HepG2 (cell line): ENCODE data around the gene RASSF7. TPM values are rescaled to one million over a fixed set of nuclear protein-coding genes. Genes with fewer than 3 reads are reported as not detected.
A peak's percentile ranks its signal among the peaks of the same experiment; 100 is the strongest.

Experiments
- ERF ChIP-seq: IDR thresholded peaks from 2 replicates; pipeline ENCODE4 v1.6.1; 2018; ENCODE audit warnings: missing biosample characterization, missing genetic modification reagents
- MBNL3 ChIP-seq: fragments of 250-450 bp; sonication (Bioruptor Pico); conservative IDR thresholded peaks from 2 replicates; pipeline ENCODE4 v1.8.0; 2022; ENCODE audit warnings: mild to moderate bottlenecking, inconsistent platforms
- MTF2 ChIP-seq: sonication (generic); formaldehyde crosslinking; IDR thresholded peaks from 2 replicates; pipeline ENCODE4 v1.5.0; 2020; ENCODE audit warnings: missing genetic modification reagents, borderline replicate concordance
- MXI1 ChIP-seq: IDR thresholded peaks from 3 replicates; pipeline ENCODE4 v1.6.1; 2012; ENCODE audit warnings: low read depth, low read length, inconsistent platforms, borderline replicate concordance
- NR2F1 ChIP-seq, 2 experiments: fragments of 450-650 bp in 1 of 2; formaldehyde crosslinking in 1 of 2; IDR thresholded peaks; 2 replicates each; pipeline versions ENCODE4 v1.5.0 to v1.6.1; 2016 to 2020; ENCODE audit warnings: mild to moderate bottlenecking in 1 of 2, missing compliant biosample characterization in 1 of 2, missing genetic modification reagents in 1 of 2, moderate library complexity in 1 of 2
- PAF1 ChIP-seq: IDR thresholded peaks from 2 replicates; pipeline ENCODE4 v1.6.1; 2016; ENCODE audit warnings: missing genetic modification reagents, missing compliant biosample characterization
- PHF20 ChIP-seq: sonication (generic); formaldehyde crosslinking; IDR thresholded peaks from 2 replicates; pipeline ENCODE4 v1.5.0; 2020; ENCODE audit warnings: mild to moderate bottlenecking, missing genetic modification reagents
- PITX1 ChIP-seq: sonication (generic); formaldehyde crosslinking; IDR thresholded peaks from 2 replicates; pipeline ENCODE4 v1.5.1; 2020; ENCODE audit warnings: mild to moderate bottlenecking, missing genetic modification reagents
- RBFOX2 ChIP-seq: fragments of 200-400 bp; formaldehyde crosslinking; IDR thresholded peaks from 2 replicates; pipeline ENCODE4 v1.6.1; 2017; ENCODE audit warnings: low read depth, mild to moderate bottlenecking, low read length
- ZFP37 ChIP-seq: sonication (generic); formaldehyde crosslinking; IDR thresholded peaks from 2 replicates; pipeline ENCODE4 v1.4.0; 2020; ENCODE audit warnings: missing genetic modification reagents, borderline replicate concordance
- ZNF30 ChIP-seq: sonication (generic); formaldehyde crosslinking; IDR thresholded peaks from 2 replicates; pipeline ENCODE4 v1.5.0; 2020; ENCODE audit warnings: mild to moderate bottlenecking, missing genetic modification reagents
- ZNF563 ChIP-seq: sonication (generic); formaldehyde crosslinking; IDR thresholded peaks from 2 replicates; pipeline ENCODE4 v1.8.0; 2022; ENCODE audit warnings: mild to moderate bottlenecking, moderate library complexity, missing genetic modification reagents
- polyA plus RNA-seq, 8 experiments: library from polyadenylated mRNA; depleted of rRNA in 3 of 8; stranded (reverse) in 7 of 8; unstranded in 1 of 8; fragments of >200 nt; fragmentation: Illumina TruSeq in 4 of 8; extraction: Trizol in 4 of 8; gene quantifications; 2 replicates each; pipeline versions ENCODE4 v1.2.1 to v1.2.3, GENCODE V29; 2011 to 2016; ENCODE audit warnings: low read depth in 4 of 8, missing spikeins in 1 of 8, mixed read lengths in 1 of 8; ENCODE audit not compliant: insufficient read depth in 1 of 8
- total RNA-seq, 5 experiments: library from RNA; depleted of rRNA; stranded (reverse); fragments of >200 nt; fragmentation: Illumina TruSeq; extraction: Trizol; gene quantifications; 2 replicates each; pipeline ENCODE4 v1.2.3, GENCODE V29; 2016; ENCODE audit warnings: low read depth in 1 of 5
- TF ChIP-seq, protein P1 (sequence below): sonication (generic); formaldehyde crosslinking; conservative IDR thresholded peaks from 2 replicates; pipeline ENCODE4 v1.4.0; 2020; ENCODE audit warnings: mild to moderate bottlenecking, missing genetic modification reagents, moderate library complexity
- TF ChIP-seq, protein P2 (sequence below): sonication (generic); formaldehyde crosslinking; IDR thresholded peaks from 2 replicates; pipeline ENCODE4 v1.4.0; 2020; ENCODE audit warnings: missing genetic modification reagents
- TF ChIP-seq, protein P3 (sequence below), 2 experiments: IDR thresholded peaks; 2 replicates each; pipeline ENCODE4 v1.6.1; 2011 to 2012; ENCODE audit warnings: low read length in 2 of 2, borderline replicate concordance in 1 of 2, low read depth in 1 of 2, mild to moderate bottlenecking in 1 of 2, moderate library complexity in 1 of 2
- TF ChIP-seq, protein P4 (sequence below): IDR thresholded peaks from 2 replicates; pipeline ENCODE4 v1.6.1; 2016; ENCODE audit warnings: low read depth
- TF ChIP-seq, protein P5 (sequence below): sonication (generic); formaldehyde crosslinking; IDR thresholded peaks from 2 replicates; pipeline ENCODE4 v1.4.0; 2020; ENCODE audit warnings: low read depth, mild to moderate bottlenecking, missing genetic modification reagents

Gene RASSF7
- total and polyA plus RNA-seq, 2 of the 13 experiments (the other 11 are each of a cell fraction or from before 2014, with no cell fraction given) = 20.2 to 28.6 TPM

DNA sequence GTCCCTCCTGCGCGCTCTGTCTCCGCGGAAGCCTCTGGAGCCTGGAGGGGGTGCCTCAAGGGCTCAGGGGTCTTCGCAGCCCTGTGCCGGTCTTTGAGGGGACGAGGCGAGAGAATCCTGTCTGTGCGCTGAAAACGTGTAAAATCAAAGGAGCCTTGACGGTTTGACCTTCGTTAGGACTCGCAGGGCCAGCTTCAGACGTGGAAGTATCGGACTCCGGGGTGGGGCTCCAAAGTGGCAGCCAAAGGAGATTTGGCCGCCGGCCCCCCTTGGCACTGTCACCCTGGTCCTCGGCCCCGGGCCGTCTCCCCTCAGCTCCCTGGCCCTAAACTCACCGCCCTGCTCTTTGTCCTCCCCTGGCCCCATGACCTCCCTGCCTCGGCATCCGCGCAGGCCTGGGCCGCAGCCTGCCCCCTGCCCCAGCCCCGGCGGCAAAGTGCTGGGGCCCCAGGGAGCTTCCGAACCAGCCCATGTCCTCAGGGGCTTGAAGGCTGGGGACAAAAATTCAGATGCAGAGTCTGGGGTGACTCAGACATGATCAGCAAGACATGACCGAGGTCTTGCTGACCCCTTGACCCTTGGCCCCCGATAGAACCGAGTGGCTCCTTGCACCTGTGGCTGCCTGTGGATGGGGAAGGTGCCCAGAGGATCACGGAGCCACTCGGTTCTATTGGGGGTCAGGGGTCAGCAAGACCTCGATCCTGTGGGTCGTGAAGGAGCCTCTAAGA, 8.6 kb downstream of the RASSF7 start (continued):
- TF ChIP-seq, protein P1, sequence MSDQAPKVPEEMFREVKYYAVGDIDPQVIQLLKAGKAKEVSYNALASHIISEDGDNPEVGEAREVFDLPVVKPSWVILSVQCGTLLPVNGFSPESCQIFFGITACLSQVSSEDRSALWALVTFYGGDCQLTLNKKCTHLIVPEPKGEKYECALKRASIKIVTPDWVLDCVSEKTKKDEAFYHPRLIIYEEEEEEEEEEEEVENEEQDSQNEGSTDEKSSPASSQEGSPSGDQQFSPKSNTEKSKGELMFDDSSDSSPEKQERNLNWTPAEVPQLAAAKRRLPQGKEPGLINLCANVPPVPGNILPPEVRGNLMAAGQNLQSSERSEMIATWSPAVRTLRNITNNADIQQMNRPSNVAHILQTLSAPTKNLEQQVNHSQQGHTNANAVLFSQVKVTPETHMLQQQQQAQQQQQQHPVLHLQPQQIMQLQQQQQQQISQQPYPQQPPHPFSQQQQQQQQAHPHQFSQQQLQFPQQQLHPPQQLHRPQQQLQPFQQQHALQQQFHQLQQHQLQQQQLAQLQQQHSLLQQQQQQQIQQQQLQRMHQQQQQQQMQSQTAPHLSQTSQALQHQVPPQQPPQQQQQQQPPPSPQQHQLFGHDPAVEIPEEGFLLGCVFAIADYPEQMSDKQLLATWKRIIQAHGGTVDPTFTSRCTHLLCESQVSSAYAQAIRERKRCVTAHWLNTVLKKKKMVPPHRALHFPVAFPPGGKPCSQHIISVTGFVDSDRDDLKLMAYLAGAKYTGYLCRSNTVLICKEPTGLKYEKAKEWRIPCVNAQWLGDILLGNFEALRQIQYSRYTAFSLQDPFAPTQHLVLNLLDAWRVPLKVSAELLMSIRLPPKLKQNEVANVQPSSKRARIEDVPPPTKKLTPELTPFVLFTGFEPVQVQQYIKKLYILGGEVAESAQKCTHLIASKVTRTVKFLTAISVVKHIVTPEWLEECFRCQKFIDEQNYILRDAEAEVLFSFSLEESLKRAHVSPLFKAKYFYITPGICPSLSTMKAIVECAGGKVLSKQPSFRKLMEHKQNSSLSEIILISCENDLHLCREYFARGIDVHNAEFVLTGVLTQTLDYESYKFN (CRISPR knock-in tag) = peak; percentile 36
- TF ChIP-seq, protein P2, sequence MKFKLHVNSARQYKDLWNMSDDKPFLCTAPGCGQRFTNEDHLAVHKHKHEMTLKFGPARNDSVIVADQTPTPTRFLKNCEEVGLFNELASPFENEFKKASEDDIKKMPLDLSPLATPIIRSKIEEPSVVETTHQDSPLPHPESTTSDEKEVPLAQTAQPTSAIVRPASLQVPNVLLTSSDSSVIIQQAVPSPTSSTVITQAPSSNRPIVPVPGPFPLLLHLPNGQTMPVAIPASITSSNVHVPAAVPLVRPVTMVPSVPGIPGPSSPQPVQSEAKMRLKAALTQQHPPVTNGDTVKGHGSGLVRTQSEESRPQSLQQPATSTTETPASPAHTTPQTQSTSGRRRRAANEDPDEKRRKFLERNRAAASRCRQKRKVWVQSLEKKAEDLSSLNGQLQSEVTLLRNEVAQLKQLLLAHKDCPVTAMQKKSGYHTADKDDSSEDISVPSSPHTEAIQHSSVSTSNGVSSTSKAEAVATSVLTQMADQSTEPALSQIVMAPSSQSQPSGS (CRISPR knock-in tag) = no peak
- TF ChIP-seq ZNF30 (no peak), ERF (CRISPR knock-in tag) (no peak), MXI1 (no peak; the same call in 2 of the 3 replicates), PITX1 (CRISPR knock-in tag) (peak; percentile 31; the same call in 1 of the 2 replicates), MBNL3 (CRISPR knock-in tag) (no peak), ZNF563 (CRISPR knock-in tag) (no peak), PHF20 (CRISPR knock-in tag) (0 out of 2 replicates have a peak, but pooled peaks have one; percentile 10), PAF1 (CRISPR knock-in tag) (peak; percentile 53; the same call in 1 of the 2 replicates), ZFP37 (CRISPR knock-in tag) (no peak), MTF2 (CRISPR knock-in tag) (no peak), RBFOX2 (peak; percentile 53), NR2F1 (CRISPR knock-in tag; IDR thresholded peaks at IDR 0.05) (peak in 1 of 2 experiments; percentile 66; a peak in 1 of 4 replicates)
- TF ChIP-seq, protein P3, sequence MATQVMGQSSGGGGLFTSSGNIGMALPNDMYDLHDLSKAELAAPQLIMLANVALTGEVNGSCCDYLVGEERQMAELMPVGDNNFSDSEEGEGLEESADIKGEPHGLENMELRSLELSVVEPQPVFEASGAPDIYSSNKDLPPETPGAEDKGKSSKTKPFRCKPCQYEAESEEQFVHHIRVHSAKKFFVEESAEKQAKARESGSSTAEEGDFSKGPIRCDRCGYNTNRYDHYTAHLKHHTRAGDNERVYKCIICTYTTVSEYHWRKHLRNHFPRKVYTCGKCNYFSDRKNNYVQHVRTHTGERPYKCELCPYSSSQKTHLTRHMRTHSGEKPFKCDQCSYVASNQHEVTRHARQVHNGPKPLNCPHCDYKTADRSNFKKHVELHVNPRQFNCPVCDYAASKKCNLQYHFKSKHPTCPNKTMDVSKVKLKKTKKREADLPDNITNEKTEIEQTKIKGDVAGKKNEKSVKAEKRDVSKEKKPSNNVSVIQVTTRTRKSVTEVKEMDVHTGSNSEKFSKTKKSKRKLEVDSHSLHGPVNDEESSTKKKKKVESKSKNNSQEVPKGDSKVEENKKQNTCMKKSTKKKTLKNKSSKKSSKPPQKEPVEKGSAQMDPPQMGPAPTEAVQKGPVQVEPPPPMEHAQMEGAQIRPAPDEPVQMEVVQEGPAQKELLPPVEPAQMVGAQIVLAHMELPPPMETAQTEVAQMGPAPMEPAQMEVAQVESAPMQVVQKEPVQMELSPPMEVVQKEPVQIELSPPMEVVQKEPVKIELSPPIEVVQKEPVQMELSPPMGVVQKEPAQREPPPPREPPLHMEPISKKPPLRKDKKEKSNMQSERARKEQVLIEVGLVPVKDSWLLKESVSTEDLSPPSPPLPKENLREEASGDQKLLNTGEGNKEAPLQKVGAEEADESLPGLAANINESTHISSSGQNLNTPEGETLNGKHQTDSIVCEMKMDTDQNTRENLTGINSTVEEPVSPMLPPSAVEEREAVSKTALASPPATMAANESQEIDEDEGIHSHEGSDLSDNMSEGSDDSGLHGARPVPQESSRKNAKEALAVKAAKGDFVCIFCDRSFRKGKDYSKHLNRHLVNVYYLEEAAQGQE (IDR thresholded peaks at IDR 0.05; ENCODE audit: borderline replicate concordance in 1 of 2, low read depth in 1 of 2, low read length in 2 of 2) = no peak
- TF ChIP-seq, protein P4, sequence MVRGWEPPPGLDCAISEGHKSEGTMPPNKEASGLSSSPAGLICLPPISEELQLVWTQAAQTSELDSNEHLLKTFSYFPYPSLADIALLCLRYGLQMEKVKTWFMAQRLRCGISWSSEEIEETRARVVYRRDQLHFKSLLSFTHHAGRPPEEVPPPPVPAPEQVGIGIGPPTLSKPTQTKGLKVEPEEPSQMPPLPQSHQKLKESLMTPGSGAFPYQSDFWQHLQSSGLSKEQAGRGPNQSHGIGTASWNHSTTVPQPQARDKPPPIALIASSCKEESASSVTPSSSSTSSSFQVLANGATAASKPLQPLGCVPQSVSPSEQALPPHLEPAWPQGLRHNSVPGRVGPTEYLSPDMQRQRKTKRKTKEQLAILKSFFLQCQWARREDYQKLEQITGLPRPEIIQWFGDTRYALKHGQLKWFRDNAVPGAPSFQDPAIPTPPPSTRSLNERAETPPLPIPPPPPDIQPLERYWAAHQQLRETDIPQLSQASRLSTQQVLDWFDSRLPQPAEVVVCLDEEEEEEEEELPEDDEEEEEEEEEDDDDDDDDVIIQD (CRISPR knock-in tag) = 0 out of 2 replicates have a peak, but pooled peaks have one; percentile 22
- TF ChIP-seq, protein P5, sequence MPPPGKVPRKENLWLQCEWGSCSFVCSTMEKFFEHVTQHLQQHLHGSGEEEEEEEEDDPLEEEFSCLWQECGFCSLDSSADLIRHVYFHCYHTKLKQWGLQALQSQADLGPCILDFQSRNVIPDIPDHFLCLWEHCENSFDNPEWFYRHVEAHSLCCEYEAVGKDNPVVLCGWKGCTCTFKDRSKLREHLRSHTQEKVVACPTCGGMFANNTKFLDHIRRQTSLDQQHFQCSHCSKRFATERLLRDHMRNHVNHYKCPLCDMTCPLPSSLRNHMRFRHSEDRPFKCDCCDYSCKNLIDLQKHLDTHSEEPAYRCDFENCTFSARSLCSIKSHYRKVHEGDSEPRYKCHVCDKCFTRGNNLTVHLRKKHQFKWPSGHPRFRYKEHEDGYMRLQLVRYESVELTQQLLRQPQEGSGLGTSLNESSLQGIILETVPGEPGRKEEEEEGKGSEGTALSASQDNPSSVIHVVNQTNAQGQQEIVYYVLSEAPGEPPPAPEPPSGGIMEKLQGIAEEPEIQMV (CRISPR knock-in tag) = no peak
